Measurements from ENCODE around the gene MED13L.

DNA sequence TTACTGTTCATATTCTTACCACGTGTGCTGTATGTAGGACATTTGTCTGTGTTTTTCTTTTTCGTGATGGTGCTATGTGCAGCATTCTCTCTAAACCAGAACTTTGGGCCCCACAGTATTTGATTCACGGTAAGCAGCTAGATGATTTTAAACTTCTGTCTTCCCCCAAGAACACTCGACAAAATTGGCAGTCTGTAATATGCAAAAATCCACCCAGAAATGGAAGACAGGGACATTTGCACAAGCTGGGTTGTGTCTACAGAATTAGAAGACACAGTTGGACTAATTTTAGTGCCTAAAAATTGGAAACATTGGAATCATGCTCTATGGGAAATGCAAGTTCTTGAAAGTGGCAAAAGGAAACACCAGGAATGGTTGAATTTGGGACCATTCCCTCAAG, 24.1 kb upstream of the MED13L start:
- TF ChIP-seq CTCF (IDR thresholded peaks at IDR 0.05; ENCODE audit: borderline replicate concordance, extremely low read depth, low read length, poor library complexity, severe bottlenecking): no peak
- no peak for TF ChIP-seq EZH2 (IDR thresholded peaks at IDR 0.05; ENCODE audit: borderline replicate concordance, low read depth, low read length, severe bottlenecking)

Data from DND-41 (cell line).